Measurements from ENCODE around the gene GPD2.
A peak's percentile ranks its signal among the peaks of the same experiment; 100 is the strongest.

GPD2 gene

GRCh38 chr2:156592809-156593593, 156.8 kb downstream of the GPD2 start:
- Histone ChIP-seq H3K4me2 (ENCODE audit: low read length) (no peak overlapping the region), H2BK5ac (ENCODE audit: low read length) (no peak overlapping the region), H3K79me1 (ENCODE audit: low read length) (no peaks in the 10 kb centered on the region), H3K4me1 (ENCODE audit: control insufficient read depth, low read depth, low read length) (no peaks in the 10 kb centered on the region), H3K23ac (ENCODE audit: low read length) (no peak overlapping the region), H3K4me3 (ENCODE audit: low read length) (no peak overlapping the region), H4K5ac (ENCODE audit: low read length) (no peak overlapping the region), H3K18ac (ENCODE audit: low read length) (peak overlapping the region; percentile 70), H3K56ac (ENCODE audit: low read length) (no peak overlapping the region), H3K79me2 (ENCODE audit: control insufficient read depth, insufficient read depth, low read length) (no peaks in the 10 kb centered on the region), H3K36me3 (ENCODE audit: control insufficient read depth, insufficient read depth, low read length) (no peaks in the 10 kb centered on the region), H3K9ac (ENCODE audit: low read length) (no peak overlapping the region), H3K27ac (ENCODE audit: low read depth, low read length) (no peak overlapping the region), H4K8ac (ENCODE audit: low read depth, low read length) (no peak overlapping the region), H3K27me3 (ENCODE audit: insufficient read depth, low read length, poor library complexity) (no peaks in the 10 kb centered on the region), H3K4ac (ENCODE audit: low read depth, low read length) (no peak overlapping the region), H2AK5ac (ENCODE audit: low read length) (no peak overlapping the region), H2BK15ac (replicated peaks; ENCODE audit: low read depth) (no peak overlapping the region), H2BK120ac (ENCODE audit: low read depth, low read length) (peak overlapping the region; percentile 6)
- no CpG with 5 or more reads among the region's 8 CpGs for WGBS (ENCODE audit: extremely low coverage, insufficient coverage, low lambda C conversion rate)
- peak; percentile 57 for DNase-seq

DNA sequence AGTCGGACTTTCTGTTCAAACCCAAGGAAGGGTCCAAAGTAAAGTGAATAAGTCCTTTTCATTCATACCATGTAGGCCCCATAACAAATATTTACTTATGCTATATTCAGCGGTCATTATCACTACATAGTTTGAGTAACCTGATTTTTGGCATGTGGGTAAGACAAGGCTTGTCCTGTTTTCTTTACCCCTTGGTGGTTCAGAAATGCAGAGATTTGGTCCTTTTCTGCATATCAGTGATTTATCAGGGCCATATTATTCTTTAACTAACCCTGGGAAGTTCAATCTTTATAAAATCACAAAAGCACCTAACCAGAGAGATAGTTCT, 157.4 kb downstream of the GPD2 start:
- no CpG with 5 or more reads among the region's 2 CpGs for WGBS (ENCODE audit: extremely low coverage, insufficient coverage, low lambda C conversion rate)

GRCh38 chr2:156598563-156598962, 162.4 kb downstream of the GPD2 start:
- no peak overlapping the region for H3K56ac ChIP-seq (ENCODE audit: low read length)
- H3K79me2 ChIP-seq (ENCODE audit: control insufficient read depth, insufficient read depth, low read length): no peaks in the 10 kb centered on the region
- H3K4ac ChIP-seq (ENCODE audit: low read depth, low read length): no peak overlapping the region
- H3K18ac ChIP-seq (ENCODE audit: low read length): no peak overlapping the region
- no peak overlapping the region for H3K9ac ChIP-seq (ENCODE audit: low read length)
- DNase-seq: peak; percentile 39
- no peak overlapping the region for H3K23ac ChIP-seq (ENCODE audit: low read length)
- no peaks in the 10 kb centered on the region for H3K27me3 ChIP-seq (ENCODE audit: insufficient read depth, low read length, poor library complexity)
- no peak overlapping the region for H3K4me2 ChIP-seq (ENCODE audit: low read length)
- H3K79me1 ChIP-seq (ENCODE audit: low read length): no peaks in the 10 kb centered on the region
- no peak overlapping the region for H4K5ac ChIP-seq (ENCODE audit: low read length)
- no peaks in the 10 kb centered on the region for H3K36me3 ChIP-seq (ENCODE audit: control insufficient read depth, insufficient read depth, low read length)
- H3K4me1 ChIP-seq (ENCODE audit: control insufficient read depth, low read depth, low read length): no peaks in the 10 kb centered on the region
- H2BK120ac ChIP-seq (ENCODE audit: low read depth, low read length): no peak overlapping the region
- H3K27ac ChIP-seq (ENCODE audit: low read depth, low read length): no peak overlapping the region
- WGBS (ENCODE audit: extremely low coverage, insufficient coverage, low lambda C conversion rate): no CpG with 5 or more reads among the region's 1 CpG
- H2BK5ac ChIP-seq (ENCODE audit: low read length): no peak overlapping the region
- no peak overlapping the region for H2BK15ac ChIP-seq (replicated peaks; ENCODE audit: low read depth)
- H2AK5ac ChIP-seq (ENCODE audit: low read length): no peak overlapping the region
- no peak overlapping the region for H3K4me3 ChIP-seq (ENCODE audit: low read length)
- no peak overlapping the region for H4K8ac ChIP-seq (ENCODE audit: low read depth, low read length)

More for the DNA sequence above, 157.4 kb downstream of the GPD2 start:
- DNase-seq: no peak
- H3K79me2 ChIP-seq (ENCODE audit: control insufficient read depth, insufficient read depth, low read length): no peaks in the 10 kb centered on the region
- H3K4ac ChIP-seq (ENCODE audit: low read depth, low read length): no peak overlapping the region
- H2BK120ac ChIP-seq (ENCODE audit: low read depth, low read length): no peak overlapping the region
- no peak overlapping the region for H2BK5ac ChIP-seq (ENCODE audit: low read length)
- no peak overlapping the region for H4K8ac ChIP-seq (ENCODE audit: low read depth, low read length)
- H3K56ac ChIP-seq (ENCODE audit: low read length): no peak overlapping the region
- H3K9ac ChIP-seq (ENCODE audit: low read length): no peak overlapping the region
- no peak overlapping the region for H3K4me3 ChIP-seq (ENCODE audit: low read length)
- H3K4me2 ChIP-seq (ENCODE audit: low read length): no peak overlapping the region
- no peak overlapping the region for H2BK15ac ChIP-seq (replicated peaks; ENCODE audit: low read depth)
- no peaks in the 10 kb centered on the region for H3K27me3 ChIP-seq (ENCODE audit: insufficient read depth, low read length, poor library complexity)
- H3K18ac ChIP-seq (ENCODE audit: low read length): peak overlapping the region; percentile 70
- no peaks in the 10 kb centered on the region for H3K4me1 ChIP-seq (ENCODE audit: control insufficient read depth, low read depth, low read length)
- H3K79me1 ChIP-seq (ENCODE audit: low read length): no peaks in the 10 kb centered on the region
- no peak overlapping the region for H4K5ac ChIP-seq (ENCODE audit: low read length)
- H3K36me3 ChIP-seq (ENCODE audit: control insufficient read depth, insufficient read depth, low read length): no peaks in the 10 kb centered on the region
- H3K23ac ChIP-seq (ENCODE audit: low read length): no peak overlapping the region
- H3K27ac ChIP-seq (ENCODE audit: low read depth, low read length): no peak overlapping the region
- no peak overlapping the region for H2AK5ac ChIP-seq (ENCODE audit: low read length)

DNA sequence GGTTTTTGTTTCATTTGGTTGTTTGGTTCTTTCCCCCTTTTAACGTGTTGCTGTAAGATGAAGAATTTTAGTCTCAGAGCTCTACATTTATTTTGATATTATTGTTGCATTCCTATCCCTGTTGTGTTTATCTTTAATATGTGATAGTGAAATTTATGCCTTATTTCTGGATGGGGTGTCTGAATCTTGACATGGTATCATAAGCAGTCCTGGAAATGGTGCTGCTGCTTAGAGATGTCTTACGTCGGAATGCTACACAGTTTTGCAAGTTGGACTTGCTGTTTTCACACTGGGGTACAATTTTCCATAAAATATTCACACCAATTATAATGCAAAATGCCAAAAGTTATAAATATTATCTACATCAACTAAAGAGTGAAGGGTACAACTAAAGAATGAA, 164.0 kb downstream of the GPD2 start:
- no peak overlapping the region for H2BK15ac ChIP-seq (replicated peaks; ENCODE audit: low read depth)
- no peaks in the 10 kb centered on the region for H3K36me3 ChIP-seq (ENCODE audit: control insufficient read depth, insufficient read depth, low read length)
- no peaks in the 10 kb centered on the region for H3K4me1 ChIP-seq (ENCODE audit: control insufficient read depth, low read depth, low read length)
- H3K23ac ChIP-seq (ENCODE audit: low read length): no peak overlapping the region
- no peak overlapping the region for H3K4me2 ChIP-seq (ENCODE audit: low read length)
- WGBS (ENCODE audit: extremely low coverage, insufficient coverage, low lambda C conversion rate): no CpG with 5 or more reads among the region's 3 CpGs
- H3K79me2 ChIP-seq (ENCODE audit: control insufficient read depth, insufficient read depth, low read length): no peaks in the 10 kb centered on the region
- no peaks in the 10 kb centered on the region for H3K79me1 ChIP-seq (ENCODE audit: low read length)
- no peak overlapping the region for H3K4me3 ChIP-seq (ENCODE audit: low read length)
- no peak overlapping the region for H3K56ac ChIP-seq (ENCODE audit: low read length)
- H3K27me3 ChIP-seq (ENCODE audit: insufficient read depth, low read length, poor library complexity): no peaks in the 10 kb centered on the region
- H3K27ac ChIP-seq (ENCODE audit: low read depth, low read length): no peak overlapping the region
- H3K4ac ChIP-seq (ENCODE audit: low read depth, low read length): no peak overlapping the region
- H4K8ac ChIP-seq (ENCODE audit: low read depth, low read length): no peak overlapping the region
- no peak for DNase-seq
- H2AK5ac ChIP-seq (ENCODE audit: low read length): no peak overlapping the region
- no peak overlapping the region for H3K9ac ChIP-seq (ENCODE audit: low read length)
- no peak overlapping the region for H2BK120ac ChIP-seq (ENCODE audit: low read depth, low read length)
- no peak overlapping the region for H2BK5ac ChIP-seq (ENCODE audit: low read length)
- no peak overlapping the region for H3K18ac ChIP-seq (ENCODE audit: low read length)
- H4K5ac ChIP-seq (ENCODE audit: low read length): no peak overlapping the region

DNA sequence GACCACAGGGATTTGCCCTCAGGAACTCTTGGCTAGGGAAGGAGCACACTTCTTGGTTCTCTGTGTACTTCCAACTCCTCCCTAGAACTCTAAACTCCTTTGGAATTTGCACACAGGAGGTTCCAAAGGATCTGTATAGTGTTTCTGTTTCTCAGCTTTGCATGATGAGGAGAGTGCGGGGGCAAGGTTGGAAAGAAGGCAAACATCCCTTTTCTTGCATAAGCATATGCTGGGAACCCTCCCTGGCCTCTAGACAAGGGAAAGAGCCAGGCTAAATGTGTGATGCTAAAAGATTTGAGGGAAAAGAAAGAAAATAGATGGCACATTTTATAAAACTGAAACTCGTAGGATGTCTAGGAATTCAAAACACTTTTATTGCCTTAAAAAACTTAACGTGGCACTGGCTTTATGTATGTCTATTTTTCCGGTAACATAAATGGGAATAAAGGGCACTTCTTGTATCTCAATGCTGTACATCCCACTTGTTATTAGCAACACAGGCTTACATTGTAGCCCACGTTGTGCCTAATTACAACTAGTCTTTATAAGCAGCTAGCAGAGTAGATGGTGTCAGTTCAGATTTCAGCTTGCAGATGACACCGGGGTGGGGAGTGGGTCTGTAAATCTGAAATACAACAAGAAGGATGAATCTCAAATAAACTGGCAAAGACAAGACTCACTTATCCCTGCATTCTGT, 165.8 kb downstream of the GPD2 start:
- Histone ChIP-seq H3K9ac (ENCODE audit: low read length) (no peak overlapping the region), H3K36me3 (ENCODE audit: control insufficient read depth, insufficient read depth, low read length) (no peaks in the 10 kb centered on the region), H4K8ac (ENCODE audit: low read depth, low read length) (no peak overlapping the region), H2AK5ac (ENCODE audit: low read length) (no peak overlapping the region), H3K79me2 (ENCODE audit: control insufficient read depth, insufficient read depth, low read length) (no peaks in the 10 kb centered on the region), H3K4me1 (ENCODE audit: control insufficient read depth, low read depth, low read length) (no peaks in the 10 kb centered on the region), H3K4ac (ENCODE audit: low read depth, low read length) (no peak overlapping the region), H2BK15ac (replicated peaks; ENCODE audit: low read depth) (peak overlapping the region; percentile 61), H3K79me1 (ENCODE audit: low read length) (no peaks in the 10 kb centered on the region), H3K18ac (ENCODE audit: low read length) (no peak overlapping the region), H2BK5ac (ENCODE audit: low read length) (no peak overlapping the region), H3K4me2 (ENCODE audit: low read length) (no peak overlapping the region), H3K27me3 (ENCODE audit: insufficient read depth, low read length, poor library complexity) (no peaks in the 10 kb centered on the region), H3K56ac (ENCODE audit: low read length) (no peak overlapping the region), H4K5ac (ENCODE audit: low read length) (no peak overlapping the region), H3K27ac (ENCODE audit: low read depth, low read length) (no peak overlapping the region), H3K23ac (ENCODE audit: low read length) (no peak overlapping the region), H3K4me3 (ENCODE audit: low read length) (no peak overlapping the region), H2BK120ac (ENCODE audit: low read depth, low read length) (no peak overlapping the region)
- WGBS (ENCODE audit: extremely low coverage, insufficient coverage, low lambda C conversion rate): no CpG with 5 or more reads among the region's 6 CpGs
- no peak for DNase-seq

DNA sequence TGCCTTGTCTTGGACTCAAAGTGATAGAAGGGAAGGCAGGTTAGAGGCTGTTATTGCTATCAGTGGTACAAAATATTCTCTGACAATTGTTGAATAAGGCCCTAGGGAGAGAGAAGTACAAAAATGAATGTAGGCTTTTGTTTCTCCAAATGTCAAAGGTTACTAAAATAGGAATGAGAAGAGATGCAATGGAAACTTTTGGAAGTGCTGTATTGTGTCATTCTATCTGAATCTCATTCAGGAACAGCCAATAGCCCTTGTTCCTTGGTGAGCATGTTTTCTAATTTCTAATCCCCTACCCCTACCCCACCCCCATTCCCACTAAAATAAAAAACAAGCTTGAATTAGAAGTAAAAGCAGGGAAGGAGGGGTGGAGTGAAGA, 166.4 kb downstream of the GPD2 start:
- Histone ChIP-seq H3K4me2 (ENCODE audit: low read length) (no peak overlapping the region), H2BK15ac (replicated peaks; ENCODE audit: low read depth) (no peak overlapping the region), H3K27ac (ENCODE audit: low read depth, low read length) (no peak overlapping the region), H3K9ac (ENCODE audit: low read length) (no peak overlapping the region), H3K56ac (ENCODE audit: low read length) (no peak overlapping the region), H3K18ac (ENCODE audit: low read length) (no peak overlapping the region), H2BK120ac (ENCODE audit: low read depth, low read length) (no peak overlapping the region), H4K8ac (ENCODE audit: low read depth, low read length) (no peak overlapping the region), H3K79me1 (ENCODE audit: low read length) (no peaks in the 10 kb centered on the region), H2AK5ac (ENCODE audit: low read length) (no peak overlapping the region), H3K4me3 (ENCODE audit: low read length) (no peak overlapping the region), H3K4ac (ENCODE audit: low read depth, low read length) (no peak overlapping the region), H4K5ac (ENCODE audit: low read length) (no peak overlapping the region), H3K4me1 (ENCODE audit: control insufficient read depth, low read depth, low read length) (no peaks in the 10 kb centered on the region), H3K27me3 (ENCODE audit: insufficient read depth, low read length, poor library complexity) (no peaks in the 10 kb centered on the region), H3K79me2 (ENCODE audit: control insufficient read depth, insufficient read depth, low read length) (no peaks in the 10 kb centered on the region), H2BK5ac (ENCODE audit: low read length) (no peak overlapping the region), H3K36me3 (ENCODE audit: control insufficient read depth, insufficient read depth, low read length) (no peaks in the 10 kb centered on the region), H3K23ac (ENCODE audit: low read length) (no peak overlapping the region)
- DNase-seq: no peak
